Tibial nerve (tissue), 4 donors: ENCODE measurements around the gene PARD6G.

Source experiments
- EP300 ChIP-seq, 2 donors: sonication (generic); formaldehyde crosslinking; IDR thresholded peaks; one replicate each; pipeline ENCODE4 v1.6.1; 2017; ENCODE audit warnings: antibody characterized with exemption in 2 of 2, mild to moderate bottlenecking in 1 of 2
- POLR2A ChIP-seq, 2 donors: fragments of 450-650 bp; IDR thresholded peaks; one replicate each; pipeline ENCODE4 v1.6.1; 2017; ENCODE audit warnings: antibody characterized with exemption in 2 of 2, mild to moderate bottlenecking in 2 of 2, moderate library complexity in 2 of 2
- TF ChIP-seq, protein P1 (sequence below), 5 experiments: fragments of 200-600 bp in 3 of 5; fragments of 450-650 bp in 2 of 5; sonication (generic) in 3 of 5; IDR thresholded peaks; one replicate each; pipeline ENCODE4 v1.5.1; 2016 to 2019; ENCODE audit warnings: antibody characterized with exemption in 5 of 5, mild to moderate bottlenecking in 3 of 5, moderate library complexity in 2 of 5

DNA sequence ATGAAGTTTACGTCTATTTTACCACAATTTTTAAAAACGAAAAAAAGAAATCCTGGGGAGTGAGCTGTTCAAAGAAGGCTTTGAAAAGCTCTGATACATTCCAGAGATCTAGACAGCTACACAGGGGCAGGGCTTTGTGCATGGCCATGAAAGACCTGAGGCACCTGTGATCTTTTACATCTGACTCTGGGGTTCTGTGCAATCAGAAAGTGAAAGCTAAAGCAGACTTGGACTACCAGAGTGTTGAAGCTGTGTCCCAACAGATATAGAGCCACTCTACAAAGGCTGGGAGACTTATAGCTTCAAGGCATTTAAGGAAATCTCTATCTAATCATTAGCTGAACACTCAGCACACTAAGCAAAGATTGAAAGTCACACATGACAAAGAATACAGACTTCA lies 34.1 kb downstream of the PARD6G start:
- TF ChIP-seq EP300 (IDR thresholded peaks at IDR 0.05) (no peak), POLR2A (IDR thresholded peaks at IDR 0.05) (no peak)
- TF ChIP-seq, protein P1, sequence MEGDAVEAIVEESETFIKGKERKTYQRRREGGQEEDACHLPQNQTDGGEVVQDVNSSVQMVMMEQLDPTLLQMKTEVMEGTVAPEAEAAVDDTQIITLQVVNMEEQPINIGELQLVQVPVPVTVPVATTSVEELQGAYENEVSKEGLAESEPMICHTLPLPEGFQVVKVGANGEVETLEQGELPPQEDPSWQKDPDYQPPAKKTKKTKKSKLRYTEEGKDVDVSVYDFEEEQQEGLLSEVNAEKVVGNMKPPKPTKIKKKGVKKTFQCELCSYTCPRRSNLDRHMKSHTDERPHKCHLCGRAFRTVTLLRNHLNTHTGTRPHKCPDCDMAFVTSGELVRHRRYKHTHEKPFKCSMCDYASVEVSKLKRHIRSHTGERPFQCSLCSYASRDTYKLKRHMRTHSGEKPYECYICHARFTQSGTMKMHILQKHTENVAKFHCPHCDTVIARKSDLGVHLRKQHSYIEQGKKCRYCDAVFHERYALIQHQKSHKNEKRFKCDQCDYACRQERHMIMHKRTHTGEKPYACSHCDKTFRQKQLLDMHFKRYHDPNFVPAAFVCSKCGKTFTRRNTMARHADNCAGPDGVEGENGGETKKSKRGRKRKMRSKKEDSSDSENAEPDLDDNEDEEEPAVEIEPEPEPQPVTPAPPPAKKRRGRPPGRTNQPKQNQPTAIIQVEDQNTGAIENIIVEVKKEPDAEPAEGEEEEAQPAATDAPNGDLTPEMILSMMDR (IDR thresholded peaks at IDR 0.05) = no peak
